ENCODE results near the gene BICD1. TPM values are rescaled to one million over a fixed set of nuclear protein-coding genes. Genes with fewer than 3 reads are reported as not detected.

Gene BICD1
- total RNA-seq, 6 donors from 2014 or later: 11.3 to 44.0 (median 15.4) TPM

- no peaks in the 10 kb centered on the region for H3K27me3 ChIP-seq
- H3K27ac ChIP-seq: no peak overlapping the region
- H3K9me3 ChIP-seq: no peaks in the 10 kb centered on the region
- 91 to 94% methylated on average over 12 of the region's 12 CpGs for WGBS, 2 donors
- peaks cover 0 to 6% (median 0%) of the 10 kb centered on the region in 4 donors for H3K4me1 ChIP-seq
- ATAC-seq (ENCODE audit: low FRiP score in 2 of 2): no peak
- no peaks in the 10 kb centered on the region for H3K36me3 ChIP-seq
- no peak overlapping the region for H3K4me3 ChIP-seq
- no peak for DNase-seq
- no peak for TF ChIP-seq CTCF (IDR thresholded peaks at IDR 0.05)
- no peak for TF ChIP-seq EP300 (IDR thresholded peaks at IDR 0.05)
- no peak for TF ChIP-seq POLR2AphosphoS5 (IDR thresholded peaks at IDR 0.05)
- no peak for TF ChIP-seq POLR2A (IDR thresholded peaks at IDR 0.05)
Observed at GRCh38 chr12:32140877-32141276, 34.2 kb downstream of the BICD1 start.

- Histone ChIP-seq H3K9me3 (no peaks in the 10 kb centered on the region), H3K36me3 (no peaks in the 10 kb centered on the region), H3K27ac (no peak overlapping the region), H3K4me3 (no peak overlapping the region), H3K27me3 (no peaks in the 10 kb centered on the region), H3K4me1 (peaks cover 0 to 2% (median 0%) of the 10 kb centered on the region in 4 donors)
- TF ChIP-seq POLR2AphosphoS5 (IDR thresholded peaks at IDR 0.05) (no peak), POLR2A (IDR thresholded peaks at IDR 0.05) (no peak), CTCF (IDR thresholded peaks at IDR 0.05) (no peak), EP300 (IDR thresholded peaks at IDR 0.05) (no peak)
- DNase-seq: no peak
- WGBS, 2 donors: 78 to 92% methylated on average over 1 of the region's 1 CpG
- ATAC-seq (ENCODE audit: low FRiP score in 2 of 2): no peak
Observed at GRCh38 chr12:32145096-32145495, 38.4 kb downstream of the BICD1 start.

GRCh38 chr12:32146074-32146873, 39.6 kb downstream of the BICD1 start:
- ATAC-seq (ENCODE audit: low FRiP score in 2 of 2): no peak

GRCh38 chr12:32148372-32148771, 41.7 kb downstream of the BICD1 start:
- Histone ChIP-seq H3K27me3 (no peaks in the 10 kb centered on the region), H3K9me3 (no peaks in the 10 kb centered on the region), H3K4me3 (no peak overlapping the region), H3K36me3 (no peaks in the 10 kb centered on the region), H3K4me1 (no peaks in the 10 kb centered on the region), H3K27ac (no peak overlapping the region)
- TF ChIP-seq CTCF (IDR thresholded peaks at IDR 0.05) (no peak), EP300 (IDR thresholded peaks at IDR 0.05) (no peak), POLR2A (IDR thresholded peaks at IDR 0.05) (no peak), POLR2AphosphoS5 (IDR thresholded peaks at IDR 0.05) (no peak)
- WGBS, 2 donors: 94 to 100% methylated on average over 4 of the region's 4 CpGs
- DNase-seq: no peak
- no peak for ATAC-seq (ENCODE audit: low FRiP score in 2 of 2)

More at GRCh38 chr12:32146074-32146873, 39.6 kb downstream of the BICD1 start:
- Histone ChIP-seq H3K4me1 (no peaks in the 10 kb centered on the region), H3K4me3 (no peak overlapping the region), H3K36me3 (no peaks in the 10 kb centered on the region), H3K9me3 (no peaks in the 10 kb centered on the region), H3K27me3 (no peaks in the 10 kb centered on the region), H3K27ac (no peak overlapping the region)
- 66 to 69% methylated on average over 5 of the region's 5 CpGs for WGBS, 2 donors
- DNase-seq: no peak
- no peak for TF ChIP-seq EP300 (IDR thresholded peaks at IDR 0.05)
- TF ChIP-seq POLR2A (IDR thresholded peaks at IDR 0.05): no peak
- no peak for TF ChIP-seq CTCF (IDR thresholded peaks at IDR 0.05)
- no peak for TF ChIP-seq POLR2AphosphoS5 (IDR thresholded peaks at IDR 0.05)

GRCh38 chr12:32149489-32149888, 42.8 kb downstream of the BICD1 start:
- H3K27me3 ChIP-seq: no peaks in the 10 kb centered on the region
- no peak overlapping the region for H3K27ac ChIP-seq
- TF ChIP-seq POLR2AphosphoS5 (IDR thresholded peaks at IDR 0.05): no peak
- no peaks in the 10 kb centered on the region for H3K4me1 ChIP-seq
- H3K4me3 ChIP-seq: no peak overlapping the region
- DNase-seq (no peak), ATAC-seq (ENCODE audit: low FRiP score in 2 of 2) (no peak)
- no peaks in the 10 kb centered on the region for H3K36me3 ChIP-seq
- no peaks in the 10 kb centered on the region for H3K9me3 ChIP-seq
